Activated T-cell treated with anti-CD3 and anti-CD28 coated beads, Interleukin-2, amount 50 U/mL, for 48 hours (primary cell): ENCODE results near the gene NOBOX.
"Not testable (repeated sequence)": the region's sequence is repeated elsewhere in the genome, so short reads cannot be mapped to it uniquely, and the experiment has no call there.

Experiments used
- DNase-seq, 2 experiments: peaks; one replicate each; pipeline ENCODE4 v3.0.0-alpha.2; 2020

Gene NOBOX

GRCh38 chr7:144403649-144404061 is at the start of gene NOBOX:
TSS of gene NOBOX (minus strand) at chr7:144403693.
- no peak for DNase-seq

GRCh38 chr7:144452064-144452463 is 48.6 kb upstream of the NOBOX start:
- DNase-seq = no peak

- no peak for DNase-seq
Observed at GRCh38 chr7:144445590-144445989, 42.1 kb upstream of the NOBOX start.

- no peak for DNase-seq
Observed at GRCh38 chr7:144439717-144440205, 36.3 kb upstream of the NOBOX start.

- DNase-seq = no peak
Observed at GRCh38 chr7:144438759-144439158, 35.3 kb upstream of the NOBOX start.

- peak; percentile 43 to 51 for DNase-seq
Observed at GRCh38 chr7:144437370-144438191, 34.1 kb upstream of the NOBOX start.

- DNase-seq = no peak
Observed at GRCh38 chr7:144436500-144436899, 33.0 kb upstream of the NOBOX start.

- no peak for DNase-seq
Observed at GRCh38 chr7:144428431-144428830, 24.9 kb upstream of the NOBOX start.

GRCh38 chr7:144427539-144427938 is 24.0 kb upstream of the NOBOX start:
- not testable (repeated sequence) for DNase-seq

- DNase-seq = not testable (repeated sequence)
Observed at GRCh38 chr7:144418931-144419330, 15.4 kb upstream of the NOBOX start.

GRCh38 chr7:144416341-144416740 is 12.8 kb upstream of the NOBOX start:
- DNase-seq = no peak

- no peak for DNase-seq
Observed at GRCh38 chr7:144415858-144416257, 12.4 kb upstream of the NOBOX start.

- DNase-seq = no peak
Observed at GRCh38 chr7:144414815-144415214, 11.3 kb upstream of the NOBOX start.

GRCh38 chr7:144410441-144410840 is 6.9 kb upstream of the NOBOX start:
- DNase-seq = no peak

GRCh38 chr7:144408121-144408520 is 4.6 kb upstream of the NOBOX start:
- no peak for DNase-seq

GRCh38 chr7:144407266-144407931 is 3.9 kb upstream of the NOBOX start:
- no peak for DNase-seq

GRCh38 chr7:144404946-144405345 is 1.5 kb upstream of the NOBOX start:
- DNase-seq = no peak

- no peak for DNase-seq
Observed at GRCh38 chr7:144403102-144403501, 391 bp downstream of the NOBOX start.

- no peak for DNase-seq
Observed at GRCh38 chr7:144401490-144401889, 2.0 kb downstream of the NOBOX start.

GRCh38 chr7:144399946-144400345 is 3.5 kb downstream of the NOBOX start:
- no peak for DNase-seq

GRCh38 chr7:144398911-144399310 is 4.6 kb downstream of the NOBOX start:
- no peak for DNase-seq

GRCh38 chr7:144398291-144398690 is 5.2 kb downstream of the NOBOX start:
- no peak for DNase-seq

GRCh38 chr7:144397086-144397485 is 6.4 kb downstream of the NOBOX start:
- no peak for DNase-seq

GRCh38 chr7:144391823-144392255 is 11.7 kb downstream of the NOBOX start:
- DNase-seq = no peak
